HG02610 (cell line): Measurements from ENCODE around the gene SPATS2.

ENCODE experiments used
- ATAC-seq: cut with Tn5 transposase; IDR thresholded peaks from one replicate; pipeline ENCODE4 v1.9.1; 2021; ENCODE audit warnings: mild to moderate bottlenecking, moderate library complexity; ENCODE audit not compliant: unreplicated experiment

Gene SPATS2

GRCh38 chr12:49461221-49461620 lies 94.0 kb downstream of the SPATS2 start:
- no peak for ATAC-seq

GRCh38 chr12:49462083-49462744 lies 95.0 kb downstream of the SPATS2 start:
- no peak for ATAC-seq

DNA sequence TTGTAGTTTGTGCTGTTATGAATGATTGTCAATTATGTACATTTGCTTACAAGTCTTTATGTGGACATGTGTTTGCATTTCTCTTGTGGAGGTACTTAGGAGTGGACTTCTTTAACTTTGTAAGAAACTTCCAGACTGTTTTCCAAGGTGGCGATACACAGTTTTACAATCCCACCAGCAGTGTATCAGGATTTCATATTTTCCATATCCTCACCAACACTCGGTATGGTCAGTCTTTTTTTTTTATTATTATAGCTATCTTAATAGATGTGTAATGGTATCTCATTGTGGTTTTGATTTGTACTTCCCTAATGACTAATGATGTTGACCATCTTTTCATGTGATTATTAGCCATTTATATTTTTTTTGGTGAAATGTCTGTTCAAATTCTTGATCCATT lies 97.9 kb downstream of the SPATS2 start:
- no peak for ATAC-seq

DNA sequence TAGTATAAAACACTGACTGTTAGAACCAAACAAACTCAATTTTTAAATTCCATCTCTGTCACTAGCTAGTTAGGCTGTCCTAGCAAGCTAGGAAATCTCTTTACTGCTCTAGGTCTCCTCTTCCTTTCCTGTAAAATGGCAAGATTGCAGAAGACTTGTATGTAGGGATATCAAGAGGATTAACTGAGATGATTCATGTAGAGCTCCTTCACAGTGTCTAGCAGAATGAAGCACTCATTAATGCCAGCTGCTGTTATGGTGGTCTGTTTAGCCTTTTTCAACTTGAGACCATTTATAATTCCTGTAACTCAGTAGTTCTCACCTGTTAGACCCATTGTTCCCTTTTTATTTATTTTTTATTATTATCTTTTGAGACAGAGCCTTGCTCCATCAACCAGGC lies 103.7 kb downstream of the SPATS2 start:
- no peak for ATAC-seq

- ATAC-seq: no peak
Observed at GRCh38 chr12:49471557-49471956, 104.3 kb downstream of the SPATS2 start.

- ATAC-seq: no peak
Observed at GRCh38 chr12:49476091-49476490, 108.8 kb downstream of the SPATS2 start.

DNA sequence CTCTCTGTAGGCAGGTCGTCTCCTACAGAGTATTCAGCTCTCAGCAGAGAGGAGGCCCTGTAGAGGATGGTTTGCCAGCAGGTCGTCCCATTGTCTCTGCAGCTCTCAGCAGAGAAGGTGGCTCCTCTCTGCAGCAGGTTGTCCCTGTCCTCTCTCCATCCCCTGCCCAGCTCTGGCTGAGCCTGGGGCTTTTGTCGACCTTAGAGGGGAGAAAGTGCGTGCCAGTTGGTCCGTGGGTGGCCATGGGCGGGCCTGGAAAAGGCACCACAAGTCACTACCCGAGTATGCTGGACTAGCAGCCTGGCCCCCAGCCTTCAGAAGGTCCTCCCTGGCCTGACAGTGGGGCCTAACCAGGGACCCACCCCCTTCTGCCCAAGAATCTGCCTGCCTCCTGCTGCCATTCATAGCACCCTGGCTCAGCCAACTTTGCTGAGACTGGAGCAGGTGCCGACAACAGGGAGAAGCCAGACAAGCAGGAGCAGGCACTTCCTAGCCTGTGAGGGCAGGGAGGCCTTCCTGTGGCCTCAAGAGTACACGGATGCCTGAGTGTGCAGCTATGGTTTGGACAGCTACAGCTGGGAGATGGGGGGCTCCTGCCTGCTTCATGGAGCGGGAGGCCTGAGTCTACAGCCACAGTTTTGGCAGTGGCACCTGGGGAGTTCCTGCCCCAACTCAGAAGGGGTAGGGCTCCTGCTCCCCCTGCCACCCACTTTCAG lies 111.8 kb downstream of the SPATS2 start:
- ATAC-seq: no peak

GRCh38 chr12:49482095-49483051 lies 115.1 kb downstream of the SPATS2 start:
- no peak for ATAC-seq

DNA sequence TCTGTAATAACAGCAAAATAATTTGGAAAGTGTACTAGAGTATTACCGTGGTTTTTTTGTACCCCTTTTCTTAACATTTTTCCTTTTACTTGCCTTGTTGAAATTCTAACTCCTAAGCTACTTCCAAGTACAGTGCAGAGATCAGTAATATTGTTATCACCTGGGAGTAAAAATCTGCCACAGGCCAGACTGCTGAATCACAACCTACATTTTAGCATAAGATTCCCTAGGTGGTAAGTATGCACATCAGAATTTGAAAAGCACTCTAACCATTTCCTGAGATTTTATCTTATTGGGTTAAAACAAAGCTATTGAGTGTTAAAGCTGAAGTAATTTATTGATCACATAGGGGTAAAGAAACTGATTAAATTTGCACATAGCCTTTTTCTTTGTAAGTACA lies 116.4 kb downstream of the SPATS2 start:
- ATAC-seq: no peak

DNA sequence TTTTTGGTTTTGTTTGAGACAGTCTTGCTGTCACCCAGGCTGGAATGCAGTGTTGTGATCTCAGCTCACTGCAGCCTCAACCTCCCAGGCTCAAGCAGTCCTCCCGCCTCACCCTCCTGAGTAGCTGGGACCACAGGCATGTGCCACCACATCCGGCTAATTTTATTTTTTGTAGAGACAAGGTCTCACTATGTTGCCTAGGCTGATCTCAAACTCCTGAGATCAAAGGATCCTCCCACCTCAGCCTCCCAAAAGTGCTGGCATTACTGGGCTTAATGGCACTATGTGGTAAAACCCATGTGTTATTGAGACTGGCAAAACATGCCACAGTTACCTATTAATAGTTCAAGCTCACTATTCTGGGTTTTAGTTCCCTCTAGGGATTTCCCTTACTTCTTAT lies 120.3 kb downstream of the SPATS2 start:
- no peak for ATAC-seq

DNA sequence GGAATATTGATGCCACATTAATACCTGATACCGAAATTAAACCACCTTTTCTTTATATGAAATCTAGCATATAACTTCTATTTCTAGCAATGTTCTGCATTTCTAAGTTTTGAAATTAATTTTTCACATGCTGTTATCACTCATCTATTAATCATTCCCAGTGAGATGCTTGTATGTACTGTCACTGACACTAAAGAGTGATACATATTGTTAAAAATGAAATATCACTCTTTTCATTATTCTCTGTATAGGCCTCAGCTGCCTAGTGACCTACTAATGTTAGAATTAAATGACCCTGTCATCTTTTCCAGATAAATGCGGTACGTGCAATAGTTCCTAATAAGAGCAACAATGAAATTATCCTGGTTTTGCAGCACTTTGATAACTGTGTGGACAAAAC lies 121.9 kb downstream of the SPATS2 start:
- ATAC-seq: no peak

GRCh38 chr12:49489720-49490119 lies 122.5 kb downstream of the SPATS2 start:
- no peak for ATAC-seq

- ATAC-seq: no peak
Observed at GRCh38 chr12:49491823-49492222, 124.6 kb downstream of the SPATS2 start.

GRCh38 chr12:49493900-49494299 lies 126.6 kb downstream of the SPATS2 start:
- ATAC-seq: no peak

DNA sequence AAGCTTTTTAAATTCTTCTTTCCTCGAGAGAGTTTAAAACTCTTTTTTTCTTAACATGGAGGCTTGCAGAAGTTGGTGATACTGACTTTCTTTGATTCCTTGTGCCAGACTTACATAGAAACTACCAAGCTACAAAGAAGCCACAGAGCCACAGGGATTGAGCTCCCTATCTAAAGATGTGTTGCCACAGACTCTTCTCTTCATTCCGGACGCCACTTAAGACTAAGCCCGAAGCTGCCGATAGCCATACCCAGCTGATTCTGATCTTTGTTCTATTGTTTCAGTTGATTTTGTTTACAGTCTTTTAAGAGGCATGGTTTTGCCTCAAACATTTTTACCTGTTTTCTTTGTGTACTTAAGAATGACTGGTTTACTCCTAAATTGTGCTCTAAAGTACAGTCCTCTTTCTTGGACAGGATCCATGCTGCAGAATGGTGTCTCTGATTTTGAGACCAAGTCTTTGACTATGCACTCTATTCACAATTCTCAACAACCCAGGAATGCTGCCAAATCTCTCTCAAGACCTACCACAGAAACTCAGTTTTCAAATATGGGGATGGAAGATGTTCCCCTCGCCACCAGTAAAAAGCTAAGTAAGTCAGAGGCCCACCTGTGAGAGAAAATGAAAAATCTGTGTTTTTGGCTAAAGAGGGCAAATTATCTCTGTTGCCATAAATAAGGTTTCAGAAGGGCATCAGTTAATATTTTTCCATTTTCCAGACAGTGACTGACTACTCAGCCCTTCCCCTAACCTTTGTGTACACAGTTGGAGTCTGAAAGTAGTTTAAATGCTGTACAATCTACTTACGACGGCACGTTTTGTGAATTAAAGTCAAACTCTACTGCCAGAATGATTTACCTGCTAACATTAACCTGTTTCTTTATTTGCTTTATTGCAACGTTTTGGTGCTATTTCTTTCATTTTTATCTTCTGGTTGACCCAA lies 129.4 kb downstream of the SPATS2 start:
- no peak for ATAC-seq

GRCh38 chr12:49501895-49502294 lies 134.6 kb downstream of the SPATS2 start:
- no peak for ATAC-seq

- no peak for ATAC-seq
Observed at GRCh38 chr12:49502590-49502989, 135.3 kb downstream of the SPATS2 start.

- ATAC-seq: no peak
Observed at GRCh38 chr12:49503674-49504180, 136.5 kb downstream of the SPATS2 start.

DNA sequence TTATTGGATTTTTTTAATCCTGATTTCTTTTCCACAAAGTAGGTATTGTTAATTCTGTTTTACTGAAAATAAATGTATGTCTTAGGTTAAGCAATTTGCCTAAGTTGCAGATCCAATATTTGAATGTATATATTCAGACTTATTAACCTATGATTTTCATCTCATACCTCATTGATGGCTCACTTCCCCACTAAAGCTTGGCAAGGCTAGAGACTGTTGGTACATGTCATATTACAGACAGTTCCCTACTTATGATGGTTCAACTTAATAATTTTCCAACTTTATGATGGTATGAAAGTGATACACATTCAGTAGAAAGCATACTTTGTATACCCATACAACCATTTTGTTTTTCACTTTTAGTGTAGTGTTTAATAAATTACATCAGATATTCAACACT lies 138.4 kb downstream of the SPATS2 start:
- ATAC-seq: no peak

- no peak for ATAC-seq
Observed at GRCh38 chr12:49507139-49507538, 139.9 kb downstream of the SPATS2 start.
